HG03025 (cell line): Measurements from ENCODE around the gene ST6GALNAC3.
A peak's percentile ranks its signal among the peaks of the same experiment; 100 is the strongest.
"Not testable (repeated sequence)": the region's sequence is repeated elsewhere in the genome, so short reads cannot be mapped to it uniquely, and the experiment has no call there.

Source experiments
- ATAC-seq: cut with Tn5 transposase; IDR thresholded peaks from one replicate; pipeline ENCODE4 v1.9.1; 2021; ENCODE audit warnings: mild to moderate bottlenecking, moderate library complexity; ENCODE audit not compliant: unreplicated experiment, low FRiP score

The ST6GALNAC3 gene

DNA sequence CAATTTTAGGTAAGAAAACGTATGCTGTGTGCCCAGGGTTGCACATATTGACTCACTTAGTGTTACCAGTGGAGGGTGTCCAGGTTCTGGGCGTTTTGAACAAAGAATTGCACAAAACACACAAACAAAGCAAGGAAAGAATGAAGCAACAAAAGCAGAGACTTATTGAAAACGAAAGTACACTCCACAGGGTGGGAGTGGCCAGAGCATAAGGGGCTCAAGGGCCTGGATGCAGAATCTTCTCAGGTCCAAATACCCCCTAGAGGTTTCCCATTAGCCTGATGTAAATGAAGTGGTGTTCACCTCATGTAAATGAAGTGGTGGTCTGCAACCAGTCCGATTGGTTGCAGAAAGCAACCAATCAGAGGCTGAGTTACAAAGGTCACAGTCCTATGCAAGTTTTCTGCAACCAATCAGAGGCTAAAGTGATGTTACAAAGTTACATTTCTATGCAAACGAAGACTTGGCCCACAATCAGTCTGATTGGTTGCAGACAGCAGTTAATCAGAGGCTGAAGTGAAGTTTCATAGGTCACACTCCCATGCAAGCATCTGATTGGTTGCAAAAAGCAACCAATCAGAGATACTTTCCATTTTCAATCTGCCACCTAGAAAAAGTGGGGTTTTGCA, 228.3 kb downstream of the ST6GALNAC3 start:
- ATAC-seq = no peak

- ATAC-seq = no peak
These were observed 228.8 kb downstream of the ST6GALNAC3 start for GRCh38 chr1:76303340-76303717.

- ATAC-seq = no peak
These were observed 238.8 kb downstream of the ST6GALNAC3 start for GRCh38 chr1:76313304-76313703.

DNA sequence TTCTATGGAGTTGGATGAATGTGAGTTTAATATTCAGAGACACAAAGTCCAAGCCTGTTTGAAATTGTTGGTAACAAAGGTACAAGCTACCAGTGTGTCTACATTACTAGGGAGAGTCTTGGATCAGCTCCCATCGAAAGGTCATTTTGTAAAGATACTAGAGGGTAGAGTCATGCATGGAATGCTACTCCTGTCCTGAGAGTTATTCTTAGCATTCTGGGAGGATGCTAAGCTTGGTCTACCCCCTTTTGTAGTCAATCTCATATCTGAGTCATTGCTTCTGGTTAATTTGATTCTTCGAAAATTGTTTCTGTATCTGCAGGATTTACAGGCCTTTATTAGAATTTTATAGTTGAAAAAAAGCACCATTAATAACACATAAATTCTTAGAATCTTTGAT, 240.2 kb downstream of the ST6GALNAC3 start:
- ATAC-seq = no peak

DNA sequence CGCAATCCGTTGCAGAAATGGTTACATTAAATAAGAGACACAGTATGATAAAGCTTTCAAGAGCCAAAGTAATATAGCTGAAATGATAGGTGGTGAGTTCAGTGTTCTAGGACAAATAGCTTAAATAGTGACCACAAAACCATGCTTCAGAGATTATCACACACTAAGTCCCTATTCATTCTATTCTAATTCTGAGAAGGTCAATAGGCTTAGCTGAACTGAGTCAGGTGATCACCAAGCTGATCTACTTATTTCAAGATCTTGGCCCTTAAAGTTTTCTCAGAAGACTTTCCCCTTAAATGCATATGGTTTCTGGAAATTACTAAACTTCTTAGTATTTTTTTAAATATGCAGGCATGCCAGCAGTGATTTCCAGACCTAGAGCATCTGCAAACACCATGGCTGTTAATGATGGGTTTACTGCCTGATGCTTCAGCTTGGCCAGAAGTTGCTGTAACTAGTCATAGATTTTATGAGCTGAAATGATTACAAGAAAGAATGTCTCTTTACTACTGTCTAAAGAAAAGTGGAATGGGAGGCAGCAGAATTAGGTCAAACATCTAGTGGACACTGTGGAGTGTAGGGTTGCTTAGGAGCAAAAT, 242.9 kb downstream of the ST6GALNAC3 start:
- no peak for ATAC-seq

- peak; percentile 85 for ATAC-seq
These were observed 256.6 kb downstream of the ST6GALNAC3 start for GRCh38 chr1:76330991-76331603.

- ATAC-seq = no peak
These were observed 261.3 kb downstream of the ST6GALNAC3 start for GRCh38 chr1:76335882-76336281.

DNA sequence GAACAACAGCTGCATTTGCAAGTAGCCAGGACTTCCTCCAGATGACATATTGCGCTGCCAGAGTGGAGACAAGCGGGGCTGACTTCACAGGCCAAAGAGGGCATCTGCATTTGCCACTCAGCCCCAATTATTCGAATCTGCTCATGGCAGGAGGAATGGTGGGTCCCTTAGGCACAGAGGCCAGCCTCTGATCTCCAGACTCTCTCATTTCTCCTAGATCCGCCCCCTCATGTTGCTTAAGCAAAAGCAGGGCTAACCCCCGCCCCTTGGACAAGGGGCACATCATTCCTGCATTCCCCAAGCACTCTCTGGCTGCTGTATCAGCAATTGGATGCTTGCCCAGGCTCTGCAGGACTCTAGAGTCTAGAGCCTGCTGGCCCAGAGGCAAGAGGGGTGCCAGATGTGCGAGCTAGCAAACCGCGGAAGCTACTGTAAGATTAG, 262.4 kb downstream of the ST6GALNAC3 start:
- no peak for ATAC-seq

DNA sequence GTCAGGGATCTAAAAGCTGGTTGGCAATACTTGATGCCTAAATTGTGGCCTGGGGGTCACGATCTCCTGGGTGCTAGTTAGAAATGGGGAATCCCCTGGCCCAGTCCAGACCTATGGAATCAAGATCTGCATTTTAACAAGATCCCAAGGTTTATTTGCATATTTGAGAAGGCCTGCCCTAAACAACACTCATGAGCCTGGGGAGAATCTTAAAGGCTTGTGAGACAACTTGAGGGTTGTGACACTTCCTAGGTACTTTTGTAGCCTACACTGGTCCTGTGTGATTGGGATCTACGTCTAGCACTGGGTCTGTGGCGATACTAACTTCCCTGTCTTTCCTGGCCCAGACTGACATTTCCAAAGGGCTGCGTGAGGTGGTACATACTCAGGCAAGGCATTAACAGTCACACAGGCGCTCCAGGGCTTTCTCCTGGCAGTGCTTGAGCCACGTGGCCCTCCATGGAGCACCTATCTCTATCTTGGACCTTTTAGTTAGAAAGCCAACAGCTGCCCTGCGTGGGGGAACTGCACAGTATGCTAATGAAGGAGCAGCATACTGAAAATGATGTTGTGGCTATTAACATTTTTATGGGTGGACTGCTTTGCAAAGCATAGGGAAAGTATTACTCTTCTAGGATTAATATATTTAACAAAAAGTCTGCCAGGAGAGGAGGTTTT, 263.1 kb downstream of the ST6GALNAC3 start:
- ATAC-seq = no peak

GRCh38 chr1:76340056-76340455, 265.5 kb downstream of the ST6GALNAC3 start:
- ATAC-seq = no peak

GRCh38 chr1:76341816-76342215, 267.3 kb downstream of the ST6GALNAC3 start:
- ATAC-seq = not testable (repeated sequence)

- ATAC-seq = no peak
These were observed 268.8 kb downstream of the ST6GALNAC3 start for GRCh38 chr1:76343356-76343755.

- no peak for ATAC-seq
These were observed 277.1 kb downstream of the ST6GALNAC3 start for GRCh38 chr1:76351655-76352054.

- no peak for ATAC-seq
These were observed 278.3 kb downstream of the ST6GALNAC3 start for GRCh38 chr1:76352741-76353435.

GRCh38 chr1:76354236-76354635, 279.7 kb downstream of the ST6GALNAC3 start:
- ATAC-seq = no peak

DNA sequence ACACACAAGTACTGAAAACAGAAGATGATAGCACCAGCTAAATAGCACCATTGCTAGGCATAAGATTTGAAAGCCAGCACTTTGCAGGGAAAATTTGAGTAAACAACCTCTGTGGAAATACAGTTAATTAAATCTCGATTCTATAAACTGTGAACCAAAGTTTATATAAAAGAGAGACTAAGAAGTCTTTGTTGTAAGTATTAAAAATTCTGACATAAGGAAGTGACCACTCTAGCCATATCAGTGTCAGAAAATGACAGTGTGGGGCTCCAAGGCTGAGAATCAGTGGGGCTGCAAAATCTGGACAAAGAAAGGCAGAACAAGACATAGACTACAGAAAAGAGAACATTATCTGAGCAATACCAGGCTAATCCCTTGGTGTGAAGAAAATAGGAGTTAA, 292.2 kb downstream of the ST6GALNAC3 start:
- ATAC-seq = no peak

DNA sequence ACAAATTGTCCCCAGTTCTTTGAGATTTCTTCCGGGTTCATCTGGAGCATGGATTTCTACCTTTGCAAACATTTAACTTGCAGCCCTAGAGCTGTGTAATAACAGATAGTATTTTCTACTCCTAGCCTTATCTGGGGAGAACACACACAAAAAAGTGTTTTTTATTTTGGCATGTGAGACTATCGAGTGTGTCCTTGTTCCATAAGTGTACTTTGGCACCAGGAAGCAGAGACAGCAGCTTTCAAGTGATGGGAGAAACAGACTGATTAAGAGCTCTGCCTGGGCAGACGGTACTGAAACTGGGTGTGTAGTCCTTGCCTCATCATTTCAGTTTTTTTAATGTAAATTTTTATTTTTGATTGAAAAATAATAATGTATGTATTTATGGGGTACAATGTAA, 297.4 kb downstream of the ST6GALNAC3 start:
- no peak for ATAC-seq

DNA sequence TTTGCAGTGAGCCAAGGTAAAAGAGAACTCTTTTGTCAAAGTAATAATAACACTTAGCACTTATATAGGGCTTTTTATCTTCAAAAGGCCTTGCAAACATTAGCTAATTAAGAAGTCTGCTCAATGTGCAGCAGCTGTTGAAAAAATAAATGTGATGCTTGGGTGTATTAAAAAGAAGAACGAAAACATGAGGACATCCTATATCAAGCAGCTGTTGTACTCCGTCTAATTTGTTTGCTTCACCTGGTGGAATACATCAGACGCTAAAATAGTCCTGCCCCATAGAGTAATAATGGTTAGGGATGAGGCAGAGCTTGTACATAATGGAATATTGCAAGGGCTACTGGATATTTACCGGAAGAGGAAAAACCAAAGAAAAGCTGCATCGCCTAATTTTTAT, 299.5 kb downstream of the ST6GALNAC3 start:
- no peak for ATAC-seq

DNA sequence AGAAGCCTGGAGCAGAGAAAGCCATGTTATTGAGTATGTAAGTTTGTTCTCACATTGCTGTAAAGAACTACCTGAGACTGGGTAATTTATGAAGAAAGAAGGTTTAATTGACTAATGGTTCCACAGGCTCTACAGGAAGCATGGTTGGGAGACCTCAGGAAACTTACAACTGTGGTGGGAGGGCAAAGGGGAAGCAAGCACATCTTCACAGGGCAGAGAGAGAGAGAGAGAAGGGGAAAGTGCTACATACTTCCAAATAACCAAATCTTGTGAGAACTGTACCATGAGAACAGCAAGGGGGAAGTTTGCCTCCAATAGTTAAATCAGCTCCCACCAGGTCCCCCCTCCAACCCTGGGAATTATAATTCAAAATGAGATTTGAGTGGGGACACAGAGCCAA, 302.7 kb downstream of the ST6GALNAC3 start:
- ATAC-seq = no peak

- ATAC-seq = no peak
These were observed 305.0 kb downstream of the ST6GALNAC3 start for GRCh38 chr1:76379506-76379905.
